K562 (cell line): ENCODE data around the gene CBL. TPM values are rescaled to one million over a fixed set of nuclear protein-coding genes. Genes with fewer than 3 reads are reported as not detected.
A peak's percentile ranks its signal among the peaks of the same experiment; 100 is the strongest.

Source experiments
- ATF1 ChIP-seq, 2 experiments: fragments of 450-650 bp in 1 of 2; IDR thresholded peaks; 2 replicates each; pipeline ENCODE4 v1.6.1; 2016; ENCODE audit warnings: missing compliant biosample characterization in 1 of 2, missing genetic modification characterization in 1 of 2
- CREM ChIP-seq: IDR thresholded peaks from 2 replicates; pipeline ENCODE4 v1.6.1; 2014; ENCODE audit warnings: antibody characterized with exemption, low read depth
- ETV5 ChIP-seq: sonication (generic); formaldehyde crosslinking; IDR thresholded peaks from 2 replicates; pipeline ENCODE4 v1.4.0; 2020; ENCODE audit warnings: low read depth, mild to moderate bottlenecking, missing genetic modification reagents
- HMGN3 ChIP-seq: IDR thresholded peaks from 2 replicates; pipeline ENCODE4 v1.6.1; 2011; ENCODE audit warnings: borderline replicate concordance, low read depth, mild to moderate bottlenecking, mixed read lengths, low read length; ENCODE audit not compliant: insufficient read length; ENCODE audit errors: extremely low read depth
- KLF13 ChIP-seq: fragments of 450-650 bp; IDR thresholded peaks from 2 replicates; pipeline ENCODE4 v1.6.1; 2016; ENCODE audit warnings: missing genetic modification characterization, low read depth, mild to moderate bottlenecking, missing compliant biosample characterization, moderate library complexity, borderline replicate concordance
- NR2C1 ChIP-seq, 2 experiments: fragments of 450-650 bp; IDR thresholded peaks; 2 replicates each; pipeline ENCODE4 v1.6.1; 2017; ENCODE audit warnings: mild to moderate bottlenecking in 2 of 2, antibody characterized with exemption in 1 of 2, inconsistent platforms in 1 of 2, missing compliant biosample characterization in 1 of 2, missing genetic modification characterization in 1 of 2
- NR4A1 ChIP-seq, 2 experiments: fragments of 250-450 bp in 1 of 2; fragments of 450-650 bp in 1 of 2; sonication (Bioruptor Pico) in 1 of 2; IDR thresholded peaks; 2 replicates each; pipeline versions ENCODE4 v1.4.0 to v1.6.1; 2016 to 2020; ENCODE audit warnings: mild to moderate bottlenecking in 2 of 2, missing compliant biosample characterization in 1 of 2, missing genetic modification characterization in 1 of 2, moderate library complexity in 1 of 2
- SNRNP70 ChIP-seq: fragments of 200-400 bp; formaldehyde crosslinking; optimal IDR thresholded peaks from 2 replicates; pipeline ENCODE3; 2017; ENCODE audit warnings: low read depth, low read length
- SRF ChIP-seq, 2 experiments: fragments of 250-450, 450-650 bp in 1 of 2; sonication (Bioruptor Pico) in 1 of 2; sonication (generic) in 1 of 2; formaldehyde crosslinking; IDR thresholded peaks; 2 replicates each; pipeline versions ENCODE4 v1.5.0 to v1.5.1; 2020 to 2022; ENCODE audit warnings: mild to moderate bottlenecking in 1 of 2, missing genetic modification reagents in 1 of 2
- TRIM24 ChIP-seq, 2 experiments: fragments of 450-650 bp; IDR thresholded peaks; 2 replicates each; pipeline ENCODE4 v1.6.1; 2016
- ZKSCAN1 ChIP-seq: fragments of 150-350 bp; IDR thresholded peaks from 2 replicates; pipeline ENCODE4 v1.6.1; 2016; ENCODE audit warnings: low read depth, low read length
- ZNF212 ChIP-seq: fragments of 450-650 bp; formaldehyde crosslinking; IDR thresholded peaks from 2 replicates; pipeline ENCODE4 v1.4.0; 2020; ENCODE audit warnings: mild to moderate bottlenecking
- ZNF445 ChIP-seq: fragments of 250-450 bp; sonication (Bioruptor Pico); IDR thresholded peaks from 2 replicates; pipeline ENCODE4 v1.4.0; 2020; ENCODE audit warnings: low read depth, mild to moderate bottlenecking, moderate library complexity
- polyA plus RNA-seq, 8 experiments: library from polyadenylated mRNA; depleted of rRNA in 4 of 8; stranded (reverse) in 5 of 8; unstranded in 3 of 8; fragments of >200 nt; fragmentation: Nextera tagmentation in 2 of 8; fragmentation: Illumina TruSeq in 1 of 8; extraction: Ambion mirVana in 2 of 8; extraction: Trizol in 1 of 8; gene quantifications; 2 replicates each; pipeline versions ENCODE4 v1.2.1 to v1.2.3, GENCODE V29; 2011 to 2014; ENCODE audit warnings: inconsistent platforms in 1 of 8, missing spikeins in 1 of 8
- total RNA-seq, 7 experiments: library from RNA; depleted of rRNA in 6 of 7; stranded (reverse); fragments of >200 nt in 6 of 7; fragmentation: Illumina TruSeq in 2 of 7; extraction: Trizol in 2 of 7; gene quantifications; 2 replicates each; pipeline versions ENCODE4 v1.2.1 to v1.2.3, GENCODE V29; 2011 to 2021; ENCODE audit warnings: low replicate concordance in 1 of 7
- TF ChIP-seq, protein P1 (sequence below): fragments of 200-800 bp; sonication (Bioruptor generic); IDR thresholded peaks from 2 replicates; pipeline ENCODE4 v1.6.1; 2017; ENCODE audit warnings: missing genetic modification characterization, missing compliant biosample characterization
- TF ChIP-seq, protein P2 (sequence below), 3 experiments: fragments of 200-800 bp in 1 of 3; fragments of 250-450 bp in 1 of 3; fragments of 450-650 bp in 1 of 3; sonication (Bioruptor Pico) in 1 of 3; sonication (Bioruptor generic) in 1 of 3; formaldehyde crosslinking in 1 of 3; IDR thresholded peaks; 2 replicates each; pipeline versions ENCODE4 v1.6.1 to v1.8.0; 2016 to 2022; ENCODE audit warnings: mild to moderate bottlenecking in 2 of 3, missing genetic modification characterization in 2 of 3, missing compliant biosample characterization in 1 of 3, moderate library complexity in 1 of 3
- TF ChIP-seq, protein P3 (sequence below), 2 experiments: fragments of 450-650 bp; IDR thresholded peaks; 2 replicates each; pipeline ENCODE4 v1.6.1; 2018; ENCODE audit warnings: mild to moderate bottlenecking in 2 of 2, low read depth in 1 of 2; ENCODE audit not compliant: partially characterized antibody in 2 of 2

Gene CBL
- total and polyA plus RNA-seq, 9 of the 15 experiments (the other 6 are each of a cell fraction or from before 2014, with no cell fraction given) = 3.2 to 24.9 (median 9.9) TPM

DNA sequence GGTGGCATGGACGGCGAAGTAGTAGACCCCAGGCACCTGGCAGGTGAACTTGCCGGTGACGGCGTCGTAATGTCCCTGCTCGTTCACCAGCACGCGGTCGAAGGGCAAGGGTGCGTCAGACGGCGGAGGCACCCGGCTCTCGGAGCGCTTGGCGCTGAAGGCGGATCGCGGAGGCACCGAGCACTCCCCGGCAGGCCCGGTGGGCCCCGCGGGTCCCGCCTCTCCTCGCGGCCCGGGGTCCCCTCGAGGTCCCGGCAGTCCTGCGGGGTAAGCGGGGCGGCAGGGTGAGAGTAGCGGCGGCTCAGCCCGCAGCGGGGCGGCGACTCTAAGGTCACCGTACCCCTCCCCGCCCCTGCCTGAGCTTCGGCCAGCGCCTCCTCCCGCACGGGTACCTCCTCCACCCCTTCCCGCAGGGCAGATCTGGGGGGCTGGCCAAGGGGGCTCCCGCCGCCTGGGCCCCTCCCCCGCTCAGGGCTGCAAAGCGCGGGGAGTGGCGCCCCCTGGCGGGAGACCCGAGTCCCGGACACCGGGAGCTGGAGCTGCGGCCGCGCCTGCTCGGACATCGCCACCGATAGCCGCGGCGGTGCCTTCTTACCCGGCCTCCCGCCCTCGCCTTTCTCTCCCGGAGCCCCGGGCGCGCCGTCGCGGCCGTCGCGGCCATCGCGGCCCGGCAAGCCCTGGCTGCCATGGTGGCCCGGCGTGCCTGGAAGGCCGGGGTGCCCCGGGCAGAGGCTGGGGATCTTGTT lies 133.6 kb downstream of the CBL start (continued):
- TF ChIP-seq SRF (CRISPR knock-in tag; IDR thresholded peaks at IDR 0.05) = no peak
- TF ChIP-seq ZNF212 (CRISPR knock-in tag) = no peak
- TF ChIP-seq NR4A1 (CRISPR knock-in tag; IDR thresholded peaks at IDR 0.05) = no peak
- TF ChIP-seq NR4A1 (tag; IDR thresholded peaks at IDR 0.05) = peak; percentile 39; the same call in 1 of the 2 replicates
- TF ChIP-seq, protein P1, sequence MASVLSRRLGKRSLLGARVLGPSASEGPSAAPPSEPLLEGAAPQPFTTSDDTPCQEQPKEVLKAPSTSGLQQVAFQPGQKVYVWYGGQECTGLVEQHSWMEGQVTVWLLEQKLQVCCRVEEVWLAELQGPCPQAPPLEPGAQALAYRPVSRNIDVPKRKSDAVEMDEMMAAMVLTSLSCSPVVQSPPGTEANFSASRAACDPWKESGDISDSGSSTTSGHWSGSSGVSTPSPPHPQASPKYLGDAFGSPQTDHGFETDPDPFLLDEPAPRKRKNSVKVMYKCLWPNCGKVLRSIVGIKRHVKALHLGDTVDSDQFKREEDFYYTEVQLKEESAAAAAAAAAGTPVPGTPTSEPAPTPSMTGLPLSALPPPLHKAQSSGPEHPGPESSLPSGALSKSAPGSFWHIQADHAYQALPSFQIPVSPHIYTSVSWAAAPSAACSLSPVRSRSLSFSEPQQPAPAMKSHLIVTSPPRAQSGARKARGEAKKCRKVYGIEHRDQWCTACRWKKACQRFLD (CRISPR knock-in tag) = peak; percentile 46; the same call in 1 of the 2 replicates
- TF ChIP-seq TRIM24 (IDR thresholded peaks at IDR 0.05) = peak in 1 of 2 experiments; percentile 44; a peak in 1 of 4 replicates
- TF ChIP-seq CREM = 0 out of 2 replicates have a peak, but pooled peaks have one; percentile 20
- TF ChIP-seq KLF13 (tag) = no peak
- no peak for TF ChIP-seq SNRNP70
- TF ChIP-seq ZNF445 (CRISPR knock-in tag) = no peak
- TF ChIP-seq NR2C1 (IDR thresholded peaks at IDR 0.05) = no peak
- peak; percentile 36; the same call in 1 of the 2 replicates for TF ChIP-seq NR2C1 (tag; IDR thresholded peaks at IDR 0.05)
- 0 out of 2 replicates have a peak, but pooled peaks have one; percentile 14 for TF ChIP-seq ZKSCAN1
- peak; percentile 62; the same call in 1 of the 2 replicates for TF ChIP-seq ETV5 (CRISPR knock-in tag)
- TF ChIP-seq, protein P2, sequence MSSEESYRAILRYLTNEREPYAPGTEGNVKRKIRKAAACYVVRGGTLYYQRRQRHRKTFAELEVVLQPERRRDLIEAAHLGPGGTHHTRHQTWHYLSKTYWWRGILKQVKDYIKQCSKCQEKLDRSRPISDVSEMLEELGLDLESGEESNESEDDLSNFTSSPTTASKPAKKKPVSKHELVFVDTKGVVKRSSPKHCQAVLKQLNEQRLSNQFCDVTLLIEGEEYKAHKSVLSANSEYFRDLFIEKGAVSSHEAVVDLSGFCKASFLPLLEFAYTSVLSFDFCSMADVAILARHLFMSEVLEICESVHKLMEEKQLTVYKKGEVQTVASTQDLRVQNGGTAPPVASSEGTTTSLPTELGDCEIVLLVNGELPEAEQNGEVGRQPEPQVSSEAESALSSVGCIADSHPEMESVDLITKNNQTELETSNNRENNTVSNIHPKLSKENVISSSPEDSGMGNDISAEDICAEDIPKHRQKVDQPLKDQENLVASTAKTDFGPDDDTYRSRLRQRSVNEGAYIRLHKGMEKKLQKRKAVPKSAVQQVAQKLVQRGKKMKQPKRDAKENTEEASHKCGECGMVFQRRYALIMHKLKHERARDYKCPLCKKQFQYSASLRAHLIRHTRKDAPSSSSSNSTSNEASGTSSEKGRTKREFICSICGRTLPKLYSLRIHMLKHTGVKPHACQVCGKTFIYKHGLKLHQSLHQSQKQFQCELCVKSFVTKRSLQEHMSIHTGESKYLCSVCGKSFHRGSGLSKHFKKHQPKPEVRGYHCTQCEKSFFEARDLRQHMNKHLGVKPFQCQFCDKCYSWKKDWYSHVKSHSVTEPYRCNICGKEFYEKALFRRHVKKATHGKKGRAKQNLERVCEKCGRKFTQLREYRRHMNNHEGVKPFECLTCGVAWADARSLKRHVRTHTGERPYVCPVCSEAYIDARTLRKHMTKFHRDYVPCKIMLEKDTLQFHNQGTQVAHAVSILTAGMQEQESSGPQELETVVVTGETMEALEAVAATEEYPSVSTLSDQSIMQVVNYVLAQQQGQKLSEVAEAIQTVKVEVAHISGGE (CRISPR knock-in tag; IDR thresholded peaks at IDR 0.05) = 0 out of 6 replicates have a peak, but pooled peaks of 1 of the 3 experiments have one; percentile 32
- peak; percentile 57 for TF ChIP-seq HMGN3
- TF ChIP-seq ATF1 (CRISPR knock-in tag; IDR thresholded peaks at IDR 0.05) = no peak
- peak; percentile 50; the same call in 1 of the 2 replicates for TF ChIP-seq ATF1 (tag; IDR thresholded peaks at IDR 0.05)
- TF ChIP-seq, protein P3, sequence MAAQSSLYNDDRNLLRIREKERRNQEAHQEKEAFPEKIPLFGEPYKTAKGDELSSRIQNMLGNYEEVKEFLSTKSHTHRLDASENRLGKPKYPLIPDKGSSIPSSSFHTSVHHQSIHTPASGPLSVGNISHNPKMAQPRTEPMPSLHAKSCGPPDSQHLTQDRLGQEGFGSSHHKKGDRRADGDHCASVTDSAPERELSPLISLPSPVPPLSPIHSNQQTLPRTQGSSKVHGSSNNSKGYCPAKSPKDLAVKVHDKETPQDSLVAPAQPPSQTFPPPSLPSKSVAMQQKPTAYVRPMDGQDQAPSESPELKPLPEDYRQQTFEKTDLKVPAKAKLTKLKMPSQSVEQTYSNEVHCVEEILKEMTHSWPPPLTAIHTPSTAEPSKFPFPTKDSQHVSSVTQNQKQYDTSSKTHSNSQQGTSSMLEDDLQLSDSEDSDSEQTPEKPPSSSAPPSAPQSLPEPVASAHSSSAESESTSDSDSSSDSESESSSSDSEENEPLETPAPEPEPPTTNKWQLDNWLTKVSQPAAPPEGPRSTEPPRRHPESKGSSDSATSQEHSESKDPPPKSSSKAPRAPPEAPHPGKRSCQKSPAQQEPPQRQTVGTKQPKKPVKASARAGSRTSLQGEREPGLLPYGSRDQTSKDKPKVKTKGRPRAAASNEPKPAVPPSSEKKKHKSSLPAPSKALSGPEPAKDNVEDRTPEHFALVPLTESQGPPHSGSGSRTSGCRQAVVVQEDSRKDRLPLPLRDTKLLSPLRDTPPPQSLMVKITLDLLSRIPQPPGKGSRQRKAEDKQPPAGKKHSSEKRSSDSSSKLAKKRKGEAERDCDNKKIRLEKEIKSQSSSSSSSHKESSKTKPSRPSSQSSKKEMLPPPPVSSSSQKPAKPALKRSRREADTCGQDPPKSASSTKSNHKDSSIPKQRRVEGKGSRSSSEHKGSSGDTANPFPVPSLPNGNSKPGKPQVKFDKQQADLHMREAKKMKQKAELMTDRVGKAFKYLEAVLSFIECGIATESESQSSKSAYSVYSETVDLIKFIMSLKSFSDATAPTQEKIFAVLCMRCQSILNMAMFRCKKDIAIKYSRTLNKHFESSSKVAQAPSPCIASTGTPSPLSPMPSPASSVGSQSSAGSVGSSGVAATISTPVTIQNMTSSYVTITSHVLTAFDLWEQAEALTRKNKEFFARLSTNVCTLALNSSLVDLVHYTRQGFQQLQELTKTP (IDR thresholded peaks at IDR 0.05; ENCODE audit: low read depth in 1 of 2, partially characterized antibody in 2 of 2) = no peak
